ENCODE results near the gene SDK1.

The SDK1 gene

GRCh38 chr7:3673524-3673923 lies 372.5 kb downstream of the SDK1 start:
- H3K27ac ChIP-seq = no peak overlapping the region
- TF ChIP-seq CTCF (IDR thresholded peaks at IDR 0.05) = no peak
- no peak overlapping the region for H3K4me2 ChIP-seq (ENCODE audit: low read length)
- H3K27me3 ChIP-seq (ENCODE audit: control insufficient read depth, insufficient read depth, low read length) = no peaks in the 10 kb centered on the region
- no peaks in the 10 kb centered on the region for H3K79me2 ChIP-seq
- H2AFZ ChIP-seq = no peak overlapping the region
- H3K4me1 ChIP-seq = no peaks in the 10 kb centered on the region
- H3K4me3 ChIP-seq (ENCODE audit: low read depth, low read length) = no peak overlapping the region
- H3K9me3 ChIP-seq (ENCODE audit: control insufficient read depth, low read length) = no peaks in the 10 kb centered on the region
- H3K36me3 ChIP-seq (ENCODE audit: control insufficient read depth, insufficient read depth, low read length) = no peaks in the 10 kb centered on the region
- H3K9ac ChIP-seq = no peak overlapping the region

- no peaks in the 10 kb centered on the region for H3K79me2 ChIP-seq
- no peak overlapping the region for H3K9ac ChIP-seq
- no peak for TF ChIP-seq CTCF (IDR thresholded peaks at IDR 0.05)
Observed at GRCh38 chr7:3678314-3678810, 377.3 kb downstream of the SDK1 start.

GRCh38 chr7:3682028-3682710 lies 381.1 kb downstream of the SDK1 start:
- no peak for TF ChIP-seq CTCF (IDR thresholded peaks at IDR 0.05)
- H3K4me3 ChIP-seq (ENCODE audit: low read depth, low read length) = no peak overlapping the region

More at GRCh38 chr7:3678314-3678810, 377.3 kb downstream of the SDK1 start:
- H3K27me3 ChIP-seq (ENCODE audit: control insufficient read depth, insufficient read depth, low read length) = no peaks in the 10 kb centered on the region
- H3K27ac ChIP-seq = no peak overlapping the region
- H3K4me3 ChIP-seq (ENCODE audit: low read depth, low read length) = no peak overlapping the region
- no peaks in the 10 kb centered on the region for H3K36me3 ChIP-seq (ENCODE audit: control insufficient read depth, insufficient read depth, low read length)
- H3K4me2 ChIP-seq (ENCODE audit: low read length) = no peak overlapping the region
- H2AFZ ChIP-seq = no peak overlapping the region
- no peaks in the 10 kb centered on the region for H3K9me3 ChIP-seq (ENCODE audit: control insufficient read depth, low read length)
- no peaks in the 10 kb centered on the region for H3K4me1 ChIP-seq

GRCh38 chr7:3683546-3684539 lies 382.8 kb downstream of the SDK1 start:
- Histone ChIP-seq H2AFZ (no peak overlapping the region), H3K4me3 (ENCODE audit: low read depth, low read length) (no peak overlapping the region), H3K4me1 (no peaks in the 10 kb centered on the region), H3K27ac (no peak overlapping the region), H3K36me3 (ENCODE audit: control insufficient read depth, insufficient read depth, low read length) (no peaks in the 10 kb centered on the region), H3K9ac (no peak overlapping the region), H3K9me3 (ENCODE audit: control insufficient read depth, low read length) (no peaks in the 10 kb centered on the region), H3K27me3 (ENCODE audit: control insufficient read depth, insufficient read depth, low read length) (no peaks in the 10 kb centered on the region), H3K4me2 (ENCODE audit: low read length) (no peak overlapping the region), H3K79me2 (no peaks in the 10 kb centered on the region)
- TF ChIP-seq CTCF (IDR thresholded peaks at IDR 0.05) = no peak

More at GRCh38 chr7:3682028-3682710, 381.1 kb downstream of the SDK1 start:
- no peaks in the 10 kb centered on the region for H3K4me1 ChIP-seq
- H3K9me3 ChIP-seq (ENCODE audit: control insufficient read depth, low read length) = no peaks in the 10 kb centered on the region
- no peak overlapping the region for H3K27ac ChIP-seq
- H3K79me2 ChIP-seq = no peaks in the 10 kb centered on the region
- H3K27me3 ChIP-seq (ENCODE audit: control insufficient read depth, insufficient read depth, low read length) = no peaks in the 10 kb centered on the region
- H2AFZ ChIP-seq = no peak overlapping the region
- H3K36me3 ChIP-seq (ENCODE audit: control insufficient read depth, insufficient read depth, low read length) = no peaks in the 10 kb centered on the region
- no peak overlapping the region for H3K4me2 ChIP-seq (ENCODE audit: low read length)
- H3K9ac ChIP-seq = no peak overlapping the region

All from parathyroid adenoma (tissue), 2 donors.